PC-9 (cell line): ENCODE results near the gene DMKN.

ENCODE experiments used
- EZH2 ChIP-seq: fragments of 200-600 bp; sonication (generic); IDR thresholded peaks from 2 replicates; pipeline ENCODE4 v1.8.0; 2017; ENCODE audit warnings: antibody characterized with exemption, low read depth
- TF ChIP-seq, protein P1 (sequence below): fragments of 200-600 bp; sonication (generic); conservative IDR thresholded peaks from 2 replicates; pipeline ENCODE4 v1.6.1; 2017; ENCODE audit warnings: mixed run types, antibody characterized with exemption, mild to moderate bottlenecking, moderate library complexity

DNA sequence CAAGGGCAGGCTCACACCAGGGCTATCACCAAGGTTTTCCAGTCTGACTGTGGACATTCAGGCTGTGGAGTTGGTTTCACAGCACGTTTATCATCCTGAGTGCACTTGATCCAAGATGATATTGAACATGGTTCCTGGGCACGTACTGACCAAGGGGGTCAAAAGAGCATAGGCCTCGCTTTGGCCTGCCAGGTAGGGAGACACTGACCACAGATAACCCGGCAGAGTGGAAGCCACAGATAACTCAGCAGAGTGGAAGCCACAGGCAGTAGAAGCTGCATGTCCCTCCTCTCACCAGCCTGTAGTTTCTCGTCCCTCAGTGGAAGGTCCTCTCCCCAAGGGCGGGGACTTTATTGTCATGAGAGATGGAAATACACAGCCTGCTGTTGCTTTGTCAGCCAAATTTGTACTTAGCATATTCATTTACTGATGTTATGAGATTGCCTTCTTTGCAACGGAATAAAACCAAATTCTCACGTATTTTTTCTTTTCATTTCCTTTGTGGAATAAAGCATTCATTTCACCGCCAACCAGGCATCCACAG, 14.4 kb downstream of the DMKN start:
- TF ChIP-seq EZH2 = no peak
- TF ChIP-seq, protein P1, sequence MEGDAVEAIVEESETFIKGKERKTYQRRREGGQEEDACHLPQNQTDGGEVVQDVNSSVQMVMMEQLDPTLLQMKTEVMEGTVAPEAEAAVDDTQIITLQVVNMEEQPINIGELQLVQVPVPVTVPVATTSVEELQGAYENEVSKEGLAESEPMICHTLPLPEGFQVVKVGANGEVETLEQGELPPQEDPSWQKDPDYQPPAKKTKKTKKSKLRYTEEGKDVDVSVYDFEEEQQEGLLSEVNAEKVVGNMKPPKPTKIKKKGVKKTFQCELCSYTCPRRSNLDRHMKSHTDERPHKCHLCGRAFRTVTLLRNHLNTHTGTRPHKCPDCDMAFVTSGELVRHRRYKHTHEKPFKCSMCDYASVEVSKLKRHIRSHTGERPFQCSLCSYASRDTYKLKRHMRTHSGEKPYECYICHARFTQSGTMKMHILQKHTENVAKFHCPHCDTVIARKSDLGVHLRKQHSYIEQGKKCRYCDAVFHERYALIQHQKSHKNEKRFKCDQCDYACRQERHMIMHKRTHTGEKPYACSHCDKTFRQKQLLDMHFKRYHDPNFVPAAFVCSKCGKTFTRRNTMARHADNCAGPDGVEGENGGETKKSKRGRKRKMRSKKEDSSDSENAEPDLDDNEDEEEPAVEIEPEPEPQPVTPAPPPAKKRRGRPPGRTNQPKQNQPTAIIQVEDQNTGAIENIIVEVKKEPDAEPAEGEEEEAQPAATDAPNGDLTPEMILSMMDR = no peak
